ENCODE data around the gene FAM83C.

DNA sequence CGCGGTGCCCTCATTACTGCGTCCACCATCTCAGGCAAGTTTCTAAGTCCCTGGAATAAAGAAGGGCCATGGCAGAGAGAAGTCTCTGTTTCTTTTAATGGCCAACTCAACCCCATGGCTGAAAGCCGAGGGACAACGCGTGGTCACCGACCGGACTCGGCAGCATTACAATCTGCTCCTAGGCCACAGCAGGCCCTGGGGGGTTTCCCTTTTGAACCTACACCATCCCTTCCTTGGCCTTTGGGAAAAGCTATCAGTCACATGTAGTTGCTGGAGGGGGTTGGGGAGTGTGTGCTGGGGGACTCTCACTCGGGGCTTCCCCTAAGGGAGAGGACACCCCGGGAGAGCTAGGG is 11.1 kb upstream of the FAM83C start:
- TF ChIP-seq TAF1 (IDR thresholded peaks at IDR 0.05; ENCODE audit: low read depth, low read length) (no peak), SPI1 (IDR thresholded peaks at IDR 0.05; ENCODE audit: low read depth, low read length) (no peak), POLR2A (IDR thresholded peaks at IDR 0.05; ENCODE audit: low read depth, low read length) (no peak)
